ENCODE data around the gene GIT2. TPM values are rescaled to one million over a fixed set of nuclear protein-coding genes. Genes with fewer than 3 reads are reported as not detected.

The GIT2 gene
- total and polyA plus RNA-seq, 2 of the 8 experiments (the other 6 are each of a cell fraction or from before 2014, with no cell fraction given) = 9.6 to 20.7 TPM

DNA sequence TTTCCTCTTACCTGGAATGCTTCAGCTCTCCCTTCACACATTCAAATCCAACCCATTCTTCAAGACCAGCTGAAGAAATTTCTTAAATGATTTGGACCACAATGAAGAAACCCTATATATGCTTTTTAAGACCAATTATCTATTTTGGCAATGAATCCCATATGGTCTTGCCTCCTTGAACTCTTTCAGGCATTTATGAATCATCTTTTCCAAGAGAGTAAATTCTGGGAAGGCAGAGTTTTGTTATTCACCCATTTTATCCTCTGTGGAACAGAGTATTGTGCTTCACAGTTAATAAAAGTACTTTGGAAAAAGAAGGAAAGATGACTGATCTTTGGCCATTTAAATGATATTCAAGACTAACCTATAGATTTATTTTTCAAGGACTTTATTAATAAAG is 14.0 kb downstream of the GIT2 start:
- CTCF ChIA-PET (ENCODE audit: partially characterized antibody) = interaction anchor here (0.6 kb wide), 1 partner anchor 377 kb away, joined by 4 read pairs; no protein-coding TSS in a partner anchor
- H3K18ac ChIP-seq (ENCODE audit: extremely low read depth, low read length) = no peak overlapping the region
- no peak for FAIRE-seq

More for the DNA sequence above, 14.0 kb downstream of the GIT2 start:
- Histone ChIP-seq H2BK15ac (ENCODE audit: low read length) (no peak overlapping the region), H2BK12ac (ENCODE audit: low read depth, low read length) (no peak overlapping the region), H3K14ac (ENCODE audit: insufficient read length) (no peak overlapping the region), H4K5ac (ENCODE audit: insufficient read length, low read depth, low read length) (no peak overlapping the region), H3K23me2 (ENCODE audit: low read depth, low read length) (no peaks in the 10 kb centered on the region), H4K8ac (ENCODE audit: extremely low read depth, insufficient read depth, low read length) (no peak overlapping the region), H2BK20ac (ENCODE audit: low read length) (no peak overlapping the region), H2BK5ac (ENCODE audit: low read depth, low read length) (no peak overlapping the region), H3K79me1 (ENCODE audit: low read depth, low read length) (no peaks in the 10 kb centered on the region), H3K27me3 (replicated peaks in 1 of 4; ENCODE audit: control insufficient read depth in 3 of 4, extremely low read depth in 1 of 4, insufficient read depth in 3 of 4, low read length in 3 of 4) (no peaks in the 10 kb centered on the region), H3K79me2 (ENCODE audit: control insufficient read depth in 1 of 2, insufficient read depth in 2 of 2, low read length in 2 of 2) (no peaks in the 10 kb centered on the region), H3K4me3 (ENCODE audit: extremely low read depth in 1 of 4, insufficient read depth in 2 of 4, low read depth in 3 of 4, low read length in 4 of 4) (no peak overlapping the region), H3K4me2 (ENCODE audit: insufficient read depth in 1 of 2, low read depth in 2 of 2, low read length in 2 of 2) (no peak overlapping the region), H3K9ac (replicated peaks in 1 of 4; ENCODE audit: extremely low read depth in 1 of 4, low read depth in 3 of 4, low read length in 3 of 4) (no peak overlapping the region), H3K56ac (replicated peaks; ENCODE audit: insufficient read length, low read depth, low read length) (no peak overlapping the region), H3K23ac (ENCODE audit: insufficient read length) (no peak overlapping the region), H4K91ac (replicated peaks; ENCODE audit: insufficient read length, low read length) (no peak overlapping the region), H3K9me3 (ENCODE audit: insufficient read depth in 2 of 2, low read depth in 1 of 2, low read length in 1 of 2) (no peaks in the 10 kb centered on the region), H2AFZ (ENCODE audit: low read length) (no peak overlapping the region), H4K20me1 (replicated peaks in 1 of 2; ENCODE audit: control insufficient read depth in 1 of 2, insufficient read depth in 2 of 2, low read length in 2 of 2) (no peaks in the 10 kb centered on the region), H3K36me3 (ENCODE audit: control insufficient read depth in 2 of 4, insufficient read depth in 4 of 4, low read length in 3 of 4) (peaks cover 2 to 33% (median 13%) of the 10 kb centered on the region in 4 experiments; a peak in 6 of 8 replicates), H3K27ac (ENCODE audit: low read depth, low read length) (no peak overlapping the region), H3K4me1 (replicated peaks in 1 of 4; ENCODE audit: control insufficient read depth in 3 of 4, insufficient read depth in 4 of 4, low read length in 3 of 4) (no peaks in the 10 kb centered on the region), H2AK5ac (ENCODE audit: low read depth, low read length) (no peak overlapping the region), H2BK120ac (replicated peaks; ENCODE audit: low read depth, low read length) (no peak overlapping the region), H3K4ac (replicated peaks; ENCODE audit: insufficient read length, low read depth, low read length) (no peak overlapping the region)
- TF ChIP-seq, protein P1, sequence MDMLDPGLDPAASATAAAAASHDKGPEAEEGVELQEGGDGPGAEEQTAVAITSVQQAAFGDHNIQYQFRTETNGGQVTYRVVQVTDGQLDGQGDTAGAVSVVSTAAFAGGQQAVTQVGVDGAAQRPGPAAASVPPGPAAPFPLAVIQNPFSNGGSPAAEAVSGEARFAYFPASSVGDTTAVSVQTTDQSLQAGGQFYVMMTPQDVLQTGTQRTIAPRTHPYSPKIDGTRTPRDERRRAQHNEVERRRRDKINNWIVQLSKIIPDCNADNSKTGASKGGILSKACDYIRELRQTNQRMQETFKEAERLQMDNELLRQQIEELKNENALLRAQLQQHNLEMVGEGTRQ (IDR thresholded peaks at IDR 0.05; ENCODE audit: low read length) = no peak
- TF ChIP-seq SP1 (IDR thresholded peaks at IDR 0.05; ENCODE audit: low read depth, low read length) (no peak), JUN (IDR thresholded peaks at IDR 0.05; ENCODE audit: low read depth, low read length) (no peak), NRF1 (IDR thresholded peaks at IDR 0.05; ENCODE audit: low read depth, low read length) (no peak), RFX5 (IDR thresholded peaks at IDR 0.05; ENCODE audit: borderline replicate concordance, low read depth, low read length) (no peak), ASH2L (IDR thresholded peaks at IDR 0.05; ENCODE audit: low read length) (no peak), EZH2 (IDR thresholded peaks at IDR 0.05; ENCODE audit: low read depth, low read length, severe bottlenecking) (no peak), KDM5A (IDR thresholded peaks at IDR 0.05; ENCODE audit: low read length) (no peak), MAFK (IDR thresholded peaks at IDR 0.05; ENCODE audit: low read depth, low read length) (no peak), GABPA (IDR thresholded peaks at IDR 0.05; ENCODE audit: borderline replicate concordance, insufficient read depth, low read length) (no peak)
- TF ChIP-seq, protein P2, sequence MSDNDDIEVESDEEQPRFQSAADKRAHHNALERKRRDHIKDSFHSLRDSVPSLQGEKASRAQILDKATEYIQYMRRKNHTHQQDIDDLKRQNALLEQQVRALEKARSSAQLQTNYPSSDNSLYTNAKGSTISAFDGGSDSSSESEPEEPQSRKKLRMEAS (IDR thresholded peaks at IDR 0.05) = no peak
- POLR2A ChIA-PET (ENCODE audit: partially characterized antibody) = interaction anchor here (1.8 kb wide), 1 partner anchor 16 kb away, joined by 4 read pairs; no protein-coding TSS in a partner anchor
- DNase-seq (ENCODE audit: low read depth in 1 of 2, low spot score in 2 of 2) = no peak
